Naive B cell (primary cell): ENCODE measurements around the gene NOX5. TPM values are rescaled to one million over a fixed set of nuclear protein-coding genes. Genes with fewer than 3 reads are reported as not detected.

Source experiments
- ATAC-seq, 2 donors: fragments of 150-1000 bp; cut with Tn5 transposase; 2 replicates each; pipeline ENCODE4 v1.10.0; 2021; ENCODE audit warnings: low read depth in 2 of 2, mild to moderate bottlenecking in 2 of 2, moderate library complexity in 2 of 2
- DNase-seq: peaks from one replicate; pipeline ENCODE4 v3.0.0; 2022
- H3K27ac Mint-ChIP-seq, 6 donors: one replicate each; pipeline ENCODE4 v1.8.0; 2020 to 2022; ENCODE audit warnings: mild to moderate bottlenecking in 6 of 6, mixed read lengths in 6 of 6, moderate library complexity in 5 of 6, inconsistent platforms in 2 of 6
- H3K27me3 Mint-ChIP-seq, 3 donors: one replicate each; pipeline ENCODE4 v1.8.0; 2021 to 2022; ENCODE audit warnings: mixed read lengths in 3 of 3, mild to moderate bottlenecking in 1 of 3
- H3K36me3 Mint-ChIP-seq, 2 donors: one replicate each; pipeline ENCODE4 v1.8.0; 2020 to 2022; ENCODE audit warnings: mixed read lengths in 2 of 2, inconsistent platforms in 1 of 2, mild to moderate bottlenecking in 1 of 2
- H3K4me1 Mint-ChIP-seq, 3 donors: one replicate each; pipeline ENCODE4 v1.8.0; 2020 to 2022; ENCODE audit warnings: mixed read lengths in 3 of 3, inconsistent platforms in 1 of 3, mild to moderate bottlenecking in 1 of 3, moderate library complexity in 1 of 3
- H3K4me3 Mint-ChIP-seq, 8 donors: one replicate each; pipeline ENCODE4 v1.8.0; 2020 to 2022; ENCODE audit warnings: mild to moderate bottlenecking in 8 of 8, mixed read lengths in 8 of 8, moderate library complexity in 8 of 8, inconsistent platforms in 2 of 8
- H3K9me3 Mint-ChIP-seq, 7 donors: one replicate each; pipeline ENCODE4 v1.8.0; 2020 to 2022; ENCODE audit warnings: mixed read lengths in 7 of 7, mild to moderate bottlenecking in 5 of 7, inconsistent platforms in 2 of 7, moderate library complexity in 1 of 7
- polyA plus RNA-seq, 6 donors: library from polyadenylated mRNA; unstranded; fragments of 300-500 nt; fragmentation: Illumina TruSeq; gene quantifications; one replicate each; pipeline ENCODE4 v1.2.3, GENCODE V29; 2021; ENCODE audit warnings: low read depth in 6 of 6

NOX5 gene
- polyA plus RNA-seq, 6 donors from 2014 or later = not detected

DNA sequence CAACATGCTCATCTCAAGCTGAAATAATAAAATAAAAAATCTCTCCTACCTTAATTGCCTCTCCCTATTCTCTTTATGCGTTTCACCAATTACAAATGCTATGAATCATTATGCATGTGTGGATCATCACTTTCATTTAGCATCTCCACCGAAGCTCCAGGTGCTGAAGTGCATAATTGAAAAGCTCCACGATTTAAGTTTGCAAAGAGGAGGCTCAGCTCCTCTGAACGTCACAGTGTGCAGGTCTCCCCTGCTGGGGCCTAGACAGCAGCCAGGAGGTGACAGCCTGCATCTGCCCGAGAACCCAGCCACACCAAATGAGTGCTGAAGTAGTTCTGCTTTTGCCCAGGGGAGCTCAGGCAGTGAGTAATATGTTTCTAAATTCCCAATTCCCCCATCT is 85.4 kb downstream of the NOX5 start:
- Mint-ChIP-seq H3K4me3 (no peak overlapping the region), H3K4me1 (no peaks in the 10 kb centered on the region), H3K27ac (no peak overlapping the region), H3K9me3 (no peaks in the 10 kb centered on the region), H3K36me3 (no peaks in the 10 kb centered on the region), H3K27me3 (peaks cover 0 to 16% (median 8%) of the 10 kb centered on the region in 3 donors)
- ATAC-seq (no peak), DNase-seq (no peak)

DNA sequence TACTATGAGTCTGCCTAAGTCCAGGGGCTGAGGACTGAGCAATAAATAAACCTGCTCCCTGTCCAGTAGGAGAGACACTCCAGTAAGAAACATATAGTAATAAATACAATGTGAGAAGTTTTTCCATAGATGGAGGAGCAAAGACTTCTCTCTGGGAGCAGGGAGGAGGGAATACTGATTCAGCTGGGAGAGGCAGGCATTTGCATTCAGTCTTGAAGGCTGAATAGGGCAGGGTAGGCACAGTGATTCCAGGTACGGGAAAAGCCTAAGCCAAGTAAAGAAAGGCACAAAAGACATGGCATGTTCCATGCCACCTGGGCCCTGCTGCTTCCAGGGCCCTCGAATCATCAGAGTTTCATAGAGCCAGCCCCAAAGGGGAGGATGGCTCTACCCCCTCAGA is 86.3 kb downstream of the NOX5 start:
- no peak overlapping the region for H3K27ac Mint-ChIP-seq
- peaks cover 0 to 16% (median 0%) of the 10 kb centered on the region in 3 donors for H3K27me3 Mint-ChIP-seq
- H3K9me3 Mint-ChIP-seq = peaks cover 0 to 5% (median 0%) of the 10 kb centered on the region in 7 donors
- no peaks in the 10 kb centered on the region for H3K4me1 Mint-ChIP-seq
- ATAC-seq (no peak), DNase-seq (no peak)
- no peaks in the 10 kb centered on the region for H3K36me3 Mint-ChIP-seq
- H3K4me3 Mint-ChIP-seq = no peak overlapping the region

DNA sequence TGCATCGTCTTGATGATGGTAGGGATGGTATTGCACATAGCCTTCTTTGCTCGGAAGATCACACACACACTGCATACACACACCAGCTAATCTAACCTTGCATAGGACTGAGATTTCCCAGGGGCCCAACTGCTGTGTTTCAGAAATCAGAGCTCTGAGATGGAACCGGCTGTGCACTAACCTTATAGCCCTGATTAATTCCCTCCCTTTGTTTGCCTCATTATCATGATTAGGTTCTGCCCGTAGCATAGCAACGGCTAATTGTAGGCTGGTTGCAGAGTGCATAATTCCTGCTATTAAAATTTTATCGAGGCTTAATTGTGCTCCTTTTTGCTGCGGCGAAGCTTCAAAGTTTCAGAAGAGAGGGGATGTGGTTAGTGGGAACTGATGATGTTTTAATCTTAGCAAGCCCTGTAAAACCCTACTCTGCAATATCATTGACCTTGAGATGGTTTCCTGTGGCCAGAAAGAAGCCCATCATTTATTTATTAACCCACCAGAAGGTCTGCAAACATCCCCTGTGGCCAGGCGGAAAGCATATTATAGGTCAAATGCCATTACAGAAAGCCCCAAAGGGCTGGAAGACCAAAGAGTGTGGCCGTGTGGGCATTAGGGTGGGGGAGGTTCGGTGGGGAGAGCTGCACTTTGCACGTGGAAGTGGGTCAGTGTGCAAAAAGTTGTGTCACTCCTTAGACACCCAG is 89.7 kb downstream of the NOX5 start:
- no peak overlapping the region for H3K27ac Mint-ChIP-seq
- H3K4me3 Mint-ChIP-seq = no peak overlapping the region
- DNase-seq = no peak
- H3K4me1 Mint-ChIP-seq = no peaks in the 10 kb centered on the region
- H3K9me3 Mint-ChIP-seq = peaks cover 0 to 5% (median 0%) of the 10 kb centered on the region in 7 donors
- peaks cover 0 to 8% (median 5%) of the 10 kb centered on the region in 3 donors for H3K27me3 Mint-ChIP-seq
- no peaks in the 10 kb centered on the region for H3K36me3 Mint-ChIP-seq
- ATAC-seq = no peak

DNA sequence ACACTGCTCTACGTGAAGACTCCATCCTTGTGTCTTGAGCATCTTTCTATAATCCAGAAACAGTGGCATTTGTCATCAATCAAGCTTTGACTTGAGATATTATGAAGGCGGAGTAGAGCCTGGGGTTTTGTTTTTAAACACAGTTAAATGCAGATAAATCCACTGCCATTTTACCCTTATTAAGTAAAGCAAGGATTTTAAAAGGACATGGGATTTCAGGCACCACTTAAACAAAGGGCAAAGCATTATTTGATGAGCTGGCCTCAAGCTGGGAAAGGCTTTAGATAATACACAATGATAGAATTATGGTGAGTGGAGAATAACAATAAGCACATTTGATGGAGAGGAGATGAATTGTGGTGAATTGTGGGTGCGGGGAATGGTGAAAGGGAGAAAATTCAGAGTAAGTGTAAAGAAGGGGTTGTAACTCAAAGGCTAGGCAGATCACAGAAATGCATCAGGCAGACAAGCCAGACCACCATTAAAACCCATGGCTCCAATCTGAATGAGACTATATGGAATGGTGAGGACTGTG is 91.0 kb downstream of the NOX5 start:
- Mint-ChIP-seq H3K27ac (no peak overlapping the region), H3K9me3 (peaks cover 0 to 5% (median 0%) of the 10 kb centered on the region in 7 donors), H3K4me1 (no peaks in the 10 kb centered on the region), H3K4me3 (no peak overlapping the region), H3K27me3 (peaks cover 0 to 8% (median 5%) of the 10 kb centered on the region in 3 donors), H3K36me3 (no peaks in the 10 kb centered on the region)
- no peak for ATAC-seq
- no peak for DNase-seq

DNA sequence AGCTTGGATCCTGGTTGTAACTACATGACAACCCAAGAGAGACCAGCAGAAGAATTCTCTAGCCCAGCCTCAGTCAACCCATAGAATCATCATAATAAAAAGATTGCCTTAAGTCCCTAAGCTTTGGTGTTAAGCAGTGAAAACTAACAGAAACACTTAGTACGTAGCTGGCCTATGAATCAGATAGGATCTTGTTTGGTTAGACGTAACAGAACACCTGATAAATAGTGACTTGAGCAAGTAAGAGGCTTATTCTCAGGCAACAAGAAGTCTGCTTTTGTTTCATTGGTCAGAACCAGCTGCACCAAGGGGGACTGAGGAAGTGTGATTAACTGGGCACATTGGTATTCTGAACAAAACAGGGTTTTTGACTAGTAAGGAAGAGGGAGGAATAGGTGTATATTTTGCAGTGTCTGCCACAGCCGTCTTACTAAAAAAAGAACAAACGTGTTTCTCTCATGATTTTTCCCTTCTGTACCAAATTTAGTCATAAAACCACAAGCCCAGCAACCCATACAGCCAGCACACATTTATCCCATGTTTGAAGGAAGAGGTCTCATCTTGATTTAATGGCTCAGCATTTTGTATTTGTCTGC is 92.6 kb downstream of the NOX5 start:
- Mint-ChIP-seq H3K4me1 (no peaks in the 10 kb centered on the region), H3K27ac (no peak overlapping the region), H3K27me3 (peaks cover 0 to 8% (median 5%) of the 10 kb centered on the region in 3 donors), H3K4me3 (no peak overlapping the region), H3K36me3 (no peaks in the 10 kb centered on the region), H3K9me3 (peaks cover 0 to 5% (median 0%) of the 10 kb centered on the region in 7 donors)
- DNase-seq (no peak), ATAC-seq (no peak)

Other genes with a start within 250 kb of the NOX5 start
- gene ANP32A, start 193.8 kb upstream of the NOX5 start, polyA plus RNA-seq = 100 to 1,000 TPM; 110 to 149 (median 131) TPM
- 1 to 10 TPM in 2 of 6 donors, under 1 TPM in 2, not detected in 2; 0.33 to 1.5 (median 1.1) TPM for gene SPESP1, start 84.2 kb upstream of the NOX5 start, polyA plus RNA-seq
- 1 to 10 TPM; 5.1 to 8.9 (median 6.7) TPM for gene GLCE, start 145.9 kb downstream of the NOX5 start, polyA plus RNA-seq